C4-2B (cell line): ENCODE measurements around the gene OCA2.

Source experiments
- CTCF ChIP-seq: fragments of 450-650 bp; conservative IDR thresholded peaks from 2 replicates; pipeline ENCODE4 v1.5.1; 2017; ENCODE audit warnings: mild to moderate bottlenecking
- ZFX ChIP-seq: fragments of 450-650 bp; IDR thresholded peaks from 2 replicates; pipeline ENCODE4 v1.6.1; 2017

- no peak for TF ChIP-seq CTCF
- TF ChIP-seq ZFX = no peak
These were observed 25.7 kb upstream of the OCA2 start for GRCh38 chr15:28124841-28125240.
